IPS DF 6.9 (cell line): ENCODE measurements around the gene ARF5.

ENCODE experiments used
- DNase-seq: peaks from one replicate; pipeline ENCODE4 v3.0.0-alpha.2; 2013; ENCODE audit warnings: low read depth, low spot score
- H3K27ac ChIP-seq: one replicate; pipeline ENCODE4 v1.5.1; 2013; ENCODE audit warnings: low read length, control low read depth
- H3K27me3 ChIP-seq: 2 replicates; pipeline ENCODE4 v1.6.1; 2013; ENCODE audit warnings: mild to moderate bottlenecking, low read length; ENCODE audit not compliant: control insufficient read depth, insufficient read depth
- H3K36me3 ChIP-seq: 2 replicates; pipeline ENCODE4 v1.6.1; 2013; ENCODE audit warnings: low read length; ENCODE audit not compliant: control insufficient read depth, insufficient read depth
- H3K4me1 ChIP-seq: 2 replicates; pipeline ENCODE4 v1.6.1; 2013; ENCODE audit warnings: low read length; ENCODE audit not compliant: control insufficient read depth, insufficient read depth
- H3K4me3 ChIP-seq: 2 replicates; pipeline ENCODE4 v1.5.1; 2013; ENCODE audit warnings: mild to moderate bottlenecking, low read length
- H3K9me3 ChIP-seq: 2 replicates; pipeline ENCODE4 v1.6.1; 2013; ENCODE audit warnings: low read length, inconsistent platforms; ENCODE audit not compliant: control insufficient read depth, insufficient read depth
- WGBS: extraction: QIAGEN DNeasy Blood & Tissue Kit; methylation state at CpG from one replicate; pipeline ENCODE4 v1.1.7; 2013; ENCODE audit warnings: mixed read lengths, missing lambda C conversion rate; ENCODE audit not compliant: insufficient read length, insufficient coverage; 5-methylcytosine and 5-hydroxymethylcytosine counted together

Gene ARF5

DNA sequence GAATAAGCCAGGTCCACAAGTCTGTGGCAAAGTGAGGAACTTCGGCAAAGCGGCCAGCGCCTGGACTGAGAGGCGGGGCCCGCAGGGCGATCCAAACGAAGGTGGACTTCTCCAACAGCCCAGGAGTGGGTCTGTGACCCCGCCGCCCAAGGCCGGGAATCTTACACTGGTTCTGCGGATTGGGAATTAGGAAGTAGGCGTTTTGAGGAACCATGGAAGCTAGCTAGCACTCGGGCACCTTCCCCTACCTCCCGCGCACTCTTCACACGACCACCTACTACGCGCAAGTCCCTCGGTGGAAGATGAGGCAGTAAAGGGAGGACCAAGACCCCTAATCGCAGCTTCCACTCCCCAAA is 570 bp upstream of the ARF5 start:
- Histone ChIP-seq H3K9me3 (no peaks in the 10 kb centered on the region), H3K4me1 (peaks cover 10% of the 10 kb centered on the region; the same call in 1 of the 2 replicates), H3K4me3 (peak overlapping the region; percentile 98; the same call in 1 of the 2 replicates), H3K27ac (no peak overlapping the region), H3K27me3 (peaks cover 9% of the 10 kb centered on the region; the same call in 1 of the 2 replicates), H3K36me3 (peaks cover 8% of the 10 kb centered on the region)
- no CpG with 5 or more reads among the region's 20 CpGs for WGBS
- no peak for DNase-seq

DNA sequence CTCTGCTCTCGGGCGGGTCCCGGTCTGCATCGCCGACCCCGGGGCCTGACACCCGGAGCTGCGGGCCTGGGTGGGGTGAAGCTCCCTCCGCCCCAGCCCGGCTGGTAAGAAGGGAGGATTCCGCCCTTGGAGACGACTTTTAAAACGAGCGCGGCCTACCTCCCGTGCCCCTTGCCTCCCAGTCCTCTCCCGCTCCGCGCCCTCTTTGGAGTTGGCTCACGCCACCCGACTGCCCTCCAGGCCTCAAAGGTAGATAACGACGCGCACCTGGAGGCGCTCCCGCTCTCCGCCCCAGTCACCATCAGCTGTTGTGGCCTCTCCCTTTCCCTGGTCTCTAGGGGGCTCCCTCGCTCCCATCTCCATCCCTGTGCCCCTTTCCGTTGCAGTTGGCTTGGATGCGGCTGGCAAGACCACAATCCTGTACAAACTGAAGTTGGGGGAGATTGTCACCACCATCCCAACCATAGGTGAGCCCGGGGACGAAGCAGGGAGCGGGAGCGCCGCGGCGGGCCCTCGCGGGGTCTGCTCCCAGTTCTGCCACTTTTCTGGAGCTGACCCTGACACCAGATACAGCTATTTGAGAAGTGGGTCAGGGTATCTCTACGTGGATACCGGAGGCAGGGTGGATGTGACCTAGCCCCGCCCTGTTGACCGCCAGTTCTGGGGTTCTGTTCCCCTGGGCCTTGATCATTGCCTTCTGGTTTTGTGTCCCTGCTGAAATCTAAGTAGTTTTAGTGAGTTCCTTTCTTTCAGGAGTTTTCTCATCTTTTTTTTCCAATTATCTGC is 679 bp downstream of the ARF5 start:
- H3K4me1 ChIP-seq: peaks cover 10% of the 10 kb centered on the region; the same call in 1 of the 2 replicates
- no CpG with 5 or more reads among the region's 43 CpGs for WGBS
- no peak for DNase-seq

DNA sequence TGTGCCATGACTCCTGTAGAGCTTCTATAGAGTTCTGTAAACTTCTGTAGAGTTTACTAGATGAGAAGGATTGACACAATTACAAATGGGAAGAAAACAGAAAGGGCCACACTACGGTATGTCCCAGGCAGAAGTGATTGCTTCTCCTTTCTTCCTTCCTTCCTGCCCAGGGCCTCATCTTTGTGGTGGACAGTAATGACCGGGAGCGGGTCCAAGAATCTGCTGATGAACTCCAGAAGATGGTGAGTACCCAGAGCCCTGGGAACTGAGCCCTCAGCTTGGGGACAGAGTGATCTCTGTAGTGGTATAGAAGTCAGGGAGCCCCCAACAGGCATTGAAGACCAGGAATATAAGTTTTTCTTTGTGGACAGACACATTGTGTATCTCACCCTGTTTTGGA is 1.7 kb downstream of the ARF5 start:
- no peak for DNase-seq

More for the DNA sequence above, 679 bp downstream of the ARF5 start:
- Histone ChIP-seq H3K36me3 (peaks cover 8% of the 10 kb centered on the region), H3K4me3 (peak overlapping the region; percentile 98), H3K9me3 (no peaks in the 10 kb centered on the region), H3K27me3 (peaks cover 9% of the 10 kb centered on the region; the same call in 1 of the 2 replicates), H3K27ac (no peak overlapping the region)

DNA sequence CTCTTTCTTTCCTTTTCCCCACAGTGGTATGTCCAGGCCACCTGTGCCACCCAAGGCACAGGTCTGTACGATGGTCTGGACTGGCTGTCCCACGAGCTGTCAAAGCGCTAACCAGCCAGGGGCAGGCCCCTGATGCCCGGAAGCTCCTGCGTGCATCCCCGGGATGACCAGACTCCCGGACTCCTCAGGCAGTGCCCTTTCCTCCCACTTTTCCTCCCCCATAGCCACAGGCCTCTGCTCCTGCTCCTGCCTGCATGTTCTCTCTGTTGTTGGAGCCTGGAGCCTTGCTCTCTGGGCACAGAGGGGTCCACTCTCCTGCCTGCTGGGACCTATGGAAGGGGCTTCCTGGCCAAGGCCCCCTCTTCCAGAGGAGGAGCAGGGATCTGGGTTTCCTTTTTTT is 3.0 kb downstream of the ARF5 start:
- no CpG with 5 or more reads among the region's 7 CpGs for WGBS
- peaks cover 8% of the 10 kb centered on the region; the same call in 1 of the 2 replicates for H3K27me3 ChIP-seq
- no peak overlapping the region for H3K27ac ChIP-seq
- no peak for DNase-seq
- no peak overlapping the region for H3K4me3 ChIP-seq
- H3K9me3 ChIP-seq: no peaks in the 10 kb centered on the region
- peaks cover 8% of the 10 kb centered on the region for H3K36me3 ChIP-seq
- 0 out of 2 replicates have a peak, but pooled peaks cover 4% of the 10 kb centered on the region for H3K4me1 ChIP-seq

More for the DNA sequence above, 1.7 kb downstream of the ARF5 start:
- Histone ChIP-seq H3K27ac (no peak overlapping the region), H3K36me3 (peaks cover 8% of the 10 kb centered on the region), H3K27me3 (peaks cover 9% of the 10 kb centered on the region; the same call in 1 of the 2 replicates), H3K4me1 (peaks cover 5% of the 10 kb centered on the region; the same call in 1 of the 2 replicates), H3K9me3 (no peaks in the 10 kb centered on the region), H3K4me3 (no peak overlapping the region)
- no CpG with 5 or more reads among the region's 3 CpGs for WGBS

DNA sequence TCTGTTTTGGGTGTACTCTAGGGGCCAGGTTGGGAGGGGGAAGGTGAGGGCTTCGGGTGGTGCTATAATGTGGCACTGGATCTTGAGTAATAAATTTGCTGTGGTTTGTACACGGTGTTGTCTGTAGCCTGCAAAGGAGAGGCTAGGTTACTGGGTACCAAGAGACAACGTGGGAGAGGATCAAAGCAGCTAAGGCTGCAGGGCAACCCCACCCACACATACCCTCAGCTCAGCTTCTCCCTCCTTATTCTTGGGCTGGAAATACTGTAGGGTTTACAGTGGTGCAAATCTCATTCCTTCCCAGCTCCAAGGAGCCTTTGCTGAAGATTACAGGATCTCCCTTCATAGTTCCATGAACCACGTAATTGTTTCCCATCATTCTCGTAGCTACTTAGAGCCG is 3.4 kb downstream of the ARF5 start:
- Histone ChIP-seq H3K36me3 (peaks cover 8% of the 10 kb centered on the region), H3K4me3 (no peak overlapping the region), H3K9me3 (no peaks in the 10 kb centered on the region), H3K4me1 (0 out of 2 replicates have a peak, but pooled peaks cover 4% of the 10 kb centered on the region), H3K27ac (no peak overlapping the region), H3K27me3 (peaks cover 4% of the 10 kb centered on the region; the same call in 1 of the 2 replicates)
- no peak for DNase-seq
- WGBS: no CpG with 5 or more reads among the region's 6 CpGs

DNA sequence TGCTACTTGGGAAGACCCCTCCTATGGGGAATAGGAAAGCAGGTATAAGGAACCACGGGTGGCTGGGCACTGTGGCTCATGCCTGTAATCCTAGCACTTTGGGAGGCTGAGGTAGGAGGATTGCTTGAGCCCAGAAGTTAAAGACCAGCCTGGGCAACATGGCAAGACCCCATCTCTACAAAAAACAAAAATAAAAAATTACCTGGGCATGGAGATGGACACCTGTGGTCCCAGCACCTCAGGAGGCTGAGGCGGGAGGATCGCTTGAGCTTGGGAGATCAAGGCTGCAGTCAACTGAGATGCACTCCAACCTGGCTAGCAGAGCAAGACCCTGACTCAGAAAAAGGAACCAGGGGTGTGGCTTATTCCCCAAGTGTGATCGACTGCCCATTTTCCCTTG is 4.3 kb downstream of the ARF5 start:
- Histone ChIP-seq H3K4me1 (0 out of 2 replicates have a peak, but pooled peaks cover 1% of the 10 kb centered on the region), H3K36me3 (peaks cover 8% of the 10 kb centered on the region), H3K4me3 (no peak overlapping the region), H3K27me3 (no peaks in the 10 kb centered on the region; the same call in 1 of the 2 replicates), H3K27ac (no peak overlapping the region), H3K9me3 (no peaks in the 10 kb centered on the region)
- no CpG with 5 or more reads among the region's 4 CpGs for WGBS
- no peak for DNase-seq

DNA sequence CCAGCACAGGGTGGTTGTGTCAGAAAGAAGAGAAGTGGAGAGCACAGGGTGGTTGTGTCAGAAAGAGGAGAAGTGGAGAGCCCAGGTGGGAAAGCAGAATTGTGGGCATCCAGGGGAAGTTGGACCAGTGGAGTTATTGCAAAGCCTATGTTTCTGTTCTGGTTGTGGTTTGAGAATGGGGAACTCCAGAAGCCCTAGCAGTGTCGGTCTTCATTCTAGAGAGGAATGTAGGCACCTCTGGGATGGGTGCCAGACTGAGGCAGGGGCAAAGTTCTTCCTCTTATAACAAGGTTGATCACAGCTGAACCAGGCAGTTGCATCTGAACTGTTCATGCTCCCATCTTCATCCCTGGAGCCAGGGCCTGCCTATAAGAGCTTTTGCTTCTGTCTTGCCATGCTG is 6.3 kb downstream of the ARF5 start:
- no CpG with 5 or more reads among the region's 1 CpG for WGBS
- DNase-seq: no peak

DNA sequence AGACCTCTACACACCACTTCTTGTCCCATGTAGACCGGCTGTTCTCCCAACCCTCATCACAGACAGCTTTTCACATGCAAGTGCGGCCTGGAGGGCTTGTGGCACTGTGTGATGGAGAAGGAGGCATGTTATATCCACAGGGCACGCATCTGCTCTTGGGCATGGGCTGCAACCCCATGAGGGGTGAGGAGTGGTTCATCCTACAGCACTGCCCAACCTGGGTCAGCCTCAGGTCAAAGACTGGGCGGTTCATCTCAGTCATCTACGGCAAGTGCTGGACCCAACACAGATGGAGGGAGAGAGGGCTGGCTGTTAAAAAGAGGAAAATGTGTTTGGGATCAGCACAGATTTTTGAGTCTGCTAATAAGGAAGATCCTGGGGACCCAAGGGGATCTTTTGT is 7.5 kb downstream of the ARF5 start:
- Histone ChIP-seq H3K27me3 (no peaks in the 10 kb centered on the region), H3K36me3 (peaks cover 6% of the 10 kb centered on the region), H3K27ac (no peak overlapping the region), H3K9me3 (no peaks in the 10 kb centered on the region), H3K4me1 (no peaks in the 10 kb centered on the region; the same call in 1 of the 2 replicates), H3K4me3 (no peak overlapping the region)
- no CpG with 5 or more reads among the region's 5 CpGs for WGBS
- DNase-seq: no peak

More for the DNA sequence above, 6.3 kb downstream of the ARF5 start:
- Histone ChIP-seq H3K4me3 (no peak overlapping the region), H3K9me3 (no peaks in the 10 kb centered on the region), H3K4me1 (no peaks in the 10 kb centered on the region), H3K27ac (no peak overlapping the region), H3K27me3 (no peaks in the 10 kb centered on the region), H3K36me3 (peaks cover 8% of the 10 kb centered on the region)

DNA sequence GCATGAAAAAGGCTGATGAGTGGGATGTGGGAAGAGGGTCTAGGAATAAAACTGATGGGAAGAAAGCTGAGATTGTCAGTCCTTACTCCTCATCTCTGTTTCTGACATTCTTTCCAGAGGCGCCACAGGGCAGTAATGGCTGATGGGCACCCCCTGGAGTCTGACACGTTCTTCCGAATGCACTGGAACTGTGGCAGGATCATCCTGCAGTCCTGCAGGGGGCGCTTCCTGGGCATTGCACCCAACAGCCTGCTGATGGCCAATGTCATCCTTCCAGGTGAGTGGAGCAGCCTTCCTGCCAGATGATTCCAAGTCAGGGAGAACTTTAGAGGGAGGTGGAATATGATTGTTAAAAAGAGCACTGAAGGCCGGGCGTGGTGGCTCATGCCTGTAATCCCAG is 10.1 kb downstream of the ARF5 start:
- no CpG with 5 or more reads among the region's 6 CpGs for WGBS
- no peak for DNase-seq
- no peaks in the 10 kb centered on the region; the same call in 1 of the 2 replicates for H3K4me1 ChIP-seq
- no peak overlapping the region for H3K4me3 ChIP-seq
- H3K27ac ChIP-seq: no peak overlapping the region
- no peaks in the 10 kb centered on the region for H3K36me3 ChIP-seq
- H3K27me3 ChIP-seq: no peaks in the 10 kb centered on the region
- H3K9me3 ChIP-seq: no peaks in the 10 kb centered on the region

DNA sequence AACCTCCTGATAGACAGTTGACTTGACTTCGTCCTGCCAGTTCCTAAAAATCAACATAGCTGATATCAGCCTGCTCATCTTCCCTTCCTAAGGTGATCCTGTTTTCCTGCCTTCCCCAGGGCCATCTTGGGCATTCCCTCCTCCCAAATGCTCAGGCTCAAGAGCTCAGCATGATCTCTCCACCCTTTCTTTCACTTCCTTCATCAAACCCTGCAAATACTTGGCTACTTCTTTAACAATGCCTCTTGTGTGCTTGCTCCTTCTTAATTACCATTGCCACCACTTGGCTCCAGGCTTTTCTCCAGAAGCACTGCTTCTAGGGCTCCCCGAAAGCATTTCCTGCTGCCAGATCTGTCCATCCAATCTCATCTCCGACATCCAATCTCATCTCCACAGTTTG is 12.7 kb downstream of the ARF5 start:
- H3K27me3 ChIP-seq: no peaks in the 10 kb centered on the region
- no peaks in the 10 kb centered on the region; the same call in 1 of the 2 replicates for H3K4me1 ChIP-seq
- WGBS: no CpG with 5 or more reads among the region's 3 CpGs
- H3K36me3 ChIP-seq: no peaks in the 10 kb centered on the region
- H3K4me3 ChIP-seq: no peak overlapping the region
- DNase-seq: no peak
- H3K27ac ChIP-seq: no peak overlapping the region
- no peaks in the 10 kb centered on the region for H3K9me3 ChIP-seq
